HTR-8/SVneo (cell line): ENCODE data around the gene BIN1.

ENCODE experiments used
- DNase-seq: peaks from one replicate; pipeline ENCODE4 v3.0.0; 2011; ENCODE audit warnings: low spot score, mixed read lengths; ENCODE audit not compliant: insufficient read length
- FAIRE-seq: peaks from 2 replicates; lab custom pipeline; 2011; peaks lifted over from hg19 to GRCh38; lab: Jason Lieb, UNC

Gene BIN1

GRCh38 chr2:127080226-127080937 is 26.6 kb downstream of the BIN1 start:
- DNase-seq (no peak), FAIRE-seq (no peak)

GRCh38 chr2:127079358-127079920 is 27.5 kb downstream of the BIN1 start:
- FAIRE-seq (peak; percentile 83), DNase-seq (no peak)

GRCh38 chr2:127078666-127079270 is 28.2 kb downstream of the BIN1 start:
- FAIRE-seq (no peak), DNase-seq (no peak)

GRCh38 chr2:127078028-127078427 is 28.9 kb downstream of the BIN1 start:
- FAIRE-seq (no peak), DNase-seq (no peak)

GRCh38 chr2:127076924-127077323 is 30.0 kb downstream of the BIN1 start:
- FAIRE-seq = no peak
- no peak for DNase-seq

- FAIRE-seq = no peak
- DNase-seq = no peak
These were observed 30.7 kb downstream of the BIN1 start for GRCh38 chr2:127076290-127076689.

GRCh38 chr2:127075821-127076220 is 31.1 kb downstream of the BIN1 start:
- FAIRE-seq = no peak
- DNase-seq = no peak

- FAIRE-seq = no peak
- DNase-seq = no peak
These were observed 32.0 kb downstream of the BIN1 start for GRCh38 chr2:127074936-127075335.

GRCh38 chr2:127074358-127074757 is 32.6 kb downstream of the BIN1 start:
- FAIRE-seq (no peak), DNase-seq (no peak)

- FAIRE-seq = no peak
- DNase-seq = no peak
These were observed 34.0 kb downstream of the BIN1 start for GRCh38 chr2:127072970-127073369.

- DNase-seq = no peak
- FAIRE-seq = no peak
These were observed 34.6 kb downstream of the BIN1 start for GRCh38 chr2:127072396-127072795.

GRCh38 chr2:127071901-127072328 is 35.0 kb downstream of the BIN1 start:
- no peak for FAIRE-seq
- DNase-seq = no peak

GRCh38 chr2:127070221-127070620 is 36.7 kb downstream of the BIN1 start:
- no peak for FAIRE-seq
- DNase-seq = no peak

GRCh38 chr2:127069536-127069935 is 37.4 kb downstream of the BIN1 start:
- peak; percentile 28 for FAIRE-seq
- DNase-seq = no peak

GRCh38 chr2:127069003-127069402 is 38.0 kb downstream of the BIN1 start:
- DNase-seq (no peak), FAIRE-seq (no peak)

- DNase-seq = no peak
- peak; percentile 13 for FAIRE-seq
These were observed 38.6 kb downstream of the BIN1 start for GRCh38 chr2:127068351-127068741.

GRCh38 chr2:127067620-127068350 is 39.2 kb downstream of the BIN1 start:
- DNase-seq = peak; percentile 64
- FAIRE-seq = peak; percentile 79

GRCh38 chr2:127066942-127067341 is 40.0 kb downstream of the BIN1 start:
- FAIRE-seq (no peak), DNase-seq (no peak)

GRCh38 chr2:127065940-127066318 is 41.0 kb downstream of the BIN1 start:
- FAIRE-seq (peak; percentile 38), DNase-seq (no peak)

- DNase-seq (no peak), FAIRE-seq (no peak)
These were observed 41.5 kb downstream of the BIN1 start for GRCh38 chr2:127065299-127065939.
